Sigmoid colon (tissue), 7 donors: ENCODE measurements around the gene POLE. TPM values are rescaled to one million over a fixed set of nuclear protein-coding genes. Genes with fewer than 3 reads are reported as not detected.

ENCODE experiments used
- DNase-seq: peaks from one replicate; pipeline ENCODE4 v3.0.0-alpha.2; 2019
- H3K27ac ChIP-seq, 4 donors: fragments of 200-600 bp; sonication (generic); one replicate each; pipeline ENCODE4 v1.5.1; 2016 to 2019; ENCODE audit warnings: mild to moderate bottlenecking in 1 of 4
- H3K27me3 ChIP-seq, 3 donors: fragments of 200-600 bp; sonication (generic); one replicate each; pipeline ENCODE4 v1.5.1; 2019; ENCODE audit warnings: mild to moderate bottlenecking in 1 of 3
- H3K36me3 ChIP-seq, 4 donors: fragments of 200-600 bp; sonication (generic); one replicate each; pipeline ENCODE4 v1.5.1; 2016 to 2019
- H3K4me1 ChIP-seq, 4 donors: fragments of 200-600 bp; sonication (generic); one replicate each; pipeline ENCODE4 v1.5.1; 2017 to 2019
- H3K4me3 ChIP-seq, 4 donors: fragments of 200-600 bp; sonication (generic); one replicate each; pipeline ENCODE4 v1.5.1; 2017 to 2019; ENCODE audit warnings: mild to moderate bottlenecking in 2 of 4, moderate library complexity in 1 of 4
- H3K9me3 ChIP-seq, 4 donors: fragments of 200-600 bp in 3 of 4; sonication (generic) in 3 of 4; one replicate each; pipeline versions ENCODE4 v1.5.1 to v1.6.1; 2013 to 2019
- CTCF ChIP-seq, 4 experiments: fragments of 450-650 bp in 3 of 4; fragments of 200-600 bp in 1 of 4; IDR thresholded peaks; one replicate each; pipeline ENCODE4 v1.5.1; 2016 to 2019; ENCODE audit warnings: antibody characterized with exemption in 4 of 4, mild to moderate bottlenecking in 3 of 4, moderate library complexity in 2 of 4
- EP300 ChIP-seq, 4 donors: sonication (generic); formaldehyde crosslinking; IDR thresholded peaks; one replicate each; pipeline ENCODE4 v1.6.1; 2017; ENCODE audit warnings: antibody characterized with exemption in 4 of 4
- POLR2A ChIP-seq, 2 donors: fragments of 450-650 bp; IDR thresholded peaks; one replicate each; pipeline ENCODE4 v1.6.1; 2016; ENCODE audit warnings: antibody characterized with exemption in 2 of 2, mild to moderate bottlenecking in 2 of 2, moderate library complexity in 2 of 2
- POLR2AphosphoS5 ChIP-seq, 4 donors: sonication (generic); formaldehyde crosslinking; IDR thresholded peaks; one replicate each; pipeline ENCODE4 v1.6.1; 2017; ENCODE audit warnings: antibody characterized with exemption in 4 of 4
- WGBS, 2 donors: extraction: QIAGEN DNeasy Blood & Tissue Kit; methylation state at CpG; one replicate each; pipeline ENCODE4 v1.1.7; 2013; 5-methylcytosine and 5-hydroxymethylcytosine counted together
- intact Hi-C: fragments of 100-400 bp; cut with DNase I; formaldehyde crosslinking; loops from one replicate; pipeline ENCODE4 v1.15.1; 2023
- polyA plus RNA-seq, 3 donors: library from polyadenylated mRNA; stranded (reverse); fragments of 200-250 nt; gene quantifications; one replicate each; pipeline ENCODE4 v1.2.3, GENCODE V29; 2013
- total RNA-seq, 4 donors: library from RNA; depleted of rRNA; stranded (reverse); fragments of >200 nt; gene quantifications; one replicate each; pipeline ENCODE4 v1.1.0, GENCODE V29; 2016
- donor health status: healthy with polysubstance abuse.
- donor health status: Bipolar disorder and iron deficiency.
- donor health status: healthy.

Gene POLE
- total and polyA plus RNA-seq, 7 donors = 11.1 to 37.4 (median 32.9) TPM

DNA sequence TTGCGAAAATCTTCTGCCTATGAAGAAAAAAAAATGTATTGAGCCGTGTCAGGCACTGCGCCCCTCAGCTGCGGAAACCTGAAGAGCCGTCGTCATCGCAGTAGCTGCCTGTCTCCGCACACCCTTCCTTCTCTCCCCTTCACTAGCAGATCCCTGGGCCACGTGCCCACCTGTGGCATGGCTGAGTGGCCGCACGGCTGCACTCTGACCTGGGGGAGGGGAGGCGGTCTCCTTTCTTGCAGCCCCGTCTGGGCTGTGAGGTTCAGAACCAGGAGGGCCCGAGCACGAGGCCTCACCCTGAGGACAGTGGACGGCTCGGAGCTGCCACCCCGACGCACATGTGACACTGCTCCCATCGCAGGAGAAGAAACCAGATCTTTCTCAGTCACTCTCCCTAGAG is 48.4 kb upstream of the POLE start:
- TF ChIP-seq EP300 (IDR thresholded peaks at IDR 0.05) (no peak), CTCF (IDR thresholded peaks at IDR 0.05) (no peak), POLR2A (IDR thresholded peaks at IDR 0.05) (no peak), POLR2AphosphoS5 (IDR thresholded peaks at IDR 0.05) (no peak)
- Histone ChIP-seq H3K36me3 (peaks cover 50 to 100% (median 82%) of the 10 kb centered on the region in 4 donors), H3K9me3 (no peaks in the 10 kb centered on the region), H3K27ac (no peak overlapping the region), H3K4me3 (no peak overlapping the region), H3K4me1 (no peaks in the 10 kb centered on the region), H3K27me3 (no peaks in the 10 kb centered on the region)
- DNase-seq = no peak
- 95 to 96% methylated on average over 20 of the region's 20 CpGs for WGBS, 2 donors
- intact Hi-C loops = no loop called here

- Histone ChIP-seq H3K27me3 (no peaks in the 10 kb centered on the region), H3K4me1 (no peaks in the 10 kb centered on the region), H3K27ac (no peak overlapping the region), H3K9me3 (no peaks in the 10 kb centered on the region), H3K4me3 (no peak overlapping the region), H3K36me3 (peaks cover 44 to 97% (median 71%) of the 10 kb centered on the region in 4 donors)
- TF ChIP-seq POLR2AphosphoS5 (IDR thresholded peaks at IDR 0.05) (no peak), EP300 (IDR thresholded peaks at IDR 0.05) (no peak), CTCF (IDR thresholded peaks at IDR 0.05) (no peak)
- no peak for DNase-seq
- WGBS, 2 donors = 82 to 83% methylated on average over 10 of the region's 10 CpGs
- intact Hi-C loops = no loop called here
These were observed 47.1 kb upstream of the POLE start for GRCh38 chr12:132734206-132734605.

- DNase-seq = no peak
- Histone ChIP-seq H3K9me3 (no peaks in the 10 kb centered on the region), H3K4me3 (no peak overlapping the region), H3K4me1 (no peaks in the 10 kb centered on the region), H3K36me3 (peaks cover 55 to 96% (median 69%) of the 10 kb centered on the region in 4 donors), H3K27me3 (no peaks in the 10 kb centered on the region), H3K27ac (no peak overlapping the region)
- intact Hi-C loops = no loop called here
- 90 to 93% methylated on average over 17 of the region's 17 CpGs for WGBS, 2 donors
- TF ChIP-seq CTCF (IDR thresholded peaks at IDR 0.05) (no peak), EP300 (IDR thresholded peaks at IDR 0.05) (no peak), POLR2A (IDR thresholded peaks at IDR 0.05) (no peak), POLR2AphosphoS5 (IDR thresholded peaks at IDR 0.05) (no peak)
These were observed 44.4 kb upstream of the POLE start for GRCh38 chr12:132731574-132731973.

GRCh38 chr12:132730353-132730752 is 43.2 kb upstream of the POLE start:
- H3K4me1 ChIP-seq = no peaks in the 10 kb centered on the region
- H3K9me3 ChIP-seq = no peaks in the 10 kb centered on the region
- no peak overlapping the region for H3K27ac ChIP-seq
- WGBS, 2 donors = 96 to 98% methylated on average over 11 of the region's 11 CpGs
- H3K27me3 ChIP-seq = no peaks in the 10 kb centered on the region
- intact Hi-C loops = no loop called here
- TF ChIP-seq CTCF (IDR thresholded peaks at IDR 0.05) = no peak
- TF ChIP-seq EP300 (IDR thresholded peaks at IDR 0.05) = no peak
- no peak for TF ChIP-seq POLR2A (IDR thresholded peaks at IDR 0.05)
- TF ChIP-seq POLR2AphosphoS5 (IDR thresholded peaks at IDR 0.05) = no peak
- no peak overlapping the region for H3K4me3 ChIP-seq
- peaks cover 52 to 96% (median 67%) of the 10 kb centered on the region in 4 donors for H3K36me3 ChIP-seq
- DNase-seq = no peak
